Colon (tissue), 2 donors: Measurements from ENCODE around the gene PRKD2.
"Not testable (repeated sequence)": the region's sequence is repeated elsewhere in the genome, so short reads cannot be mapped to it uniquely, and the experiment has no call there.

Experiments
- FAIRE-seq: peaks from 2 replicates; lab custom pipeline; 2012; peaks lifted over from hg19 to GRCh38; lab: Jason Lieb, UNC
- donor health status: control.
- donor health status: control.

The PRKD2 gene

DNA sequence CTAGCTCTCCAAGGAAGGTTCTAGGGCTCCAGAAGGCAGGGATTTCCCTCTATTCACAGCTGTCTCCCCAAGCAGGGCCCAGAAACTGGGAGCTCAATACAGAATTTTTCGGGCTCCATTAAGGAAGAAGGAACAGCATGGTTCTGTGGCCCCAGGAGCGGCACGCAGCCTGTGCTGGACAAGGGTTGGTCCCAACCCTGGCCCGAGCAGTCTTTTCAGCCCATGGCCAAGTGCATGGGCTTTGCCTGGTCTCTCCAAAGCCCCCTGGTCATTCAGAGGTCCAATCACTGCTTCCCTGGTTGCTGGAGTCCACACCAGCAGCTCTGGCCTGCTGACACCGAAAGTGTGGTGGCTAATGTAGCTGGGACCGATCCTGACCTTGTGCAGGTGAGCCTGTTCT is 6.6 kb upstream of the PRKD2 start:
- no peak for FAIRE-seq

GRCh38 chr19:46723023-46723461 is 6.1 kb upstream of the PRKD2 start:
- FAIRE-seq: no peak

GRCh38 chr19:46722421-46723022 is 5.6 kb upstream of the PRKD2 start:
- no peak for FAIRE-seq

DNA sequence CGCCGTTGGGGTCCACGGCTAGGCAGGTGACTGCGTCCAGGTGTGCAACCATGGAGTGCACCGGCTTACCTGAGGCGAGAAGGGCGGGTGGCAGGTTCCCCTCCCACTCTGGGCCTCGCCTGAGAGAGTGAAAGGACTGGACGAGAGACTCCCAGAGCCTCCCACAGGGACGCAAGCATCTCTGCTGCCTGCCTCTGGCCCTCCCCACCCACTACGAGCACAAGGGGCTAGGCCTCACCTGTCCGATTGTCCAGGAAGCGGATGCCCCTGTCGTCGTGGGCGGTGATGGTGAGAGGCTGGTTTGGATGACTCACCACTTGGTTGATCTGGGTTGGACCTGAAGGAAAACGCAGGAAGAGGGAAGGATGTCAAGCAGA is 5.1 kb upstream of the PRKD2 start:
- no peak for FAIRE-seq

- no peak for FAIRE-seq
Measured at GRCh38 chr19:46721269-46722003, 4.5 kb upstream of the PRKD2 start.

DNA sequence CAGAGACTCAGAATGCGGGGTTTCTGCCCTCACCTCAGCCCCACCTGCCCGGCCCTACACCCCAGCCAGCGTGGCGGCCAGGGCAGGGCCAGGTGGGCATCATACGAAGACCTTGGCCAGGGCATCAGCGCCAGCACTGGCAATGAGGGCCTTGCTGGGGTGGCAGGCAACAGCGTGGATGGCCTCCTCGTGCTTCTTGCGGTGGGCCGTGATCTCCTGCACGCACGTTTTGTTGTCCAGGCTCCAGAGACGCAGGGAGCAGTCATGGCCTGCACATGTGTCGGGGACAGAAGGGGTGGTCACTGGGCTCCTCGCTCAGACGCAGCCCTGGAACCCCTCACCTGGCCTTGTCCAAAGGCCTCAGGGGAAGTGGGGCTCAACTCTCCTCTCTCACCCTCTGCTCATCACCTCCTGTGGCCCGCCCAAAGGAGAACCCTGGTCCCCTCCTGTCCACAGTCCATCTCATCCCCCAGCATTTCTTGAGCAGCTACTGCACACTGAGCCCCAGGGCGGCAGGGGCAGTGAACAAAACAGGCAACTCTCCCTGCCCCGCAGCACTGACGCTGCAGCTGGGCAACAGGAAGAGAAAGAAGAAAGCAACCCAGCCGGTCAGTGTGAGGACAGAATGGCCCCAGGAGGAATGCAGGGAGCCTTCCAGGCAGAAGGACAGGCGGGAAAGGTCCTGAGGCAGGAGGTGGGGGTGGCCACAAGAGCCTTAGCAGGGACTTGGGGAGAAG is 3.8 kb upstream of the PRKD2 start:
- no peak for FAIRE-seq

- no peak for FAIRE-seq
Measured at GRCh38 chr19:46719629-46720502, 3.0 kb upstream of the PRKD2 start.

DNA sequence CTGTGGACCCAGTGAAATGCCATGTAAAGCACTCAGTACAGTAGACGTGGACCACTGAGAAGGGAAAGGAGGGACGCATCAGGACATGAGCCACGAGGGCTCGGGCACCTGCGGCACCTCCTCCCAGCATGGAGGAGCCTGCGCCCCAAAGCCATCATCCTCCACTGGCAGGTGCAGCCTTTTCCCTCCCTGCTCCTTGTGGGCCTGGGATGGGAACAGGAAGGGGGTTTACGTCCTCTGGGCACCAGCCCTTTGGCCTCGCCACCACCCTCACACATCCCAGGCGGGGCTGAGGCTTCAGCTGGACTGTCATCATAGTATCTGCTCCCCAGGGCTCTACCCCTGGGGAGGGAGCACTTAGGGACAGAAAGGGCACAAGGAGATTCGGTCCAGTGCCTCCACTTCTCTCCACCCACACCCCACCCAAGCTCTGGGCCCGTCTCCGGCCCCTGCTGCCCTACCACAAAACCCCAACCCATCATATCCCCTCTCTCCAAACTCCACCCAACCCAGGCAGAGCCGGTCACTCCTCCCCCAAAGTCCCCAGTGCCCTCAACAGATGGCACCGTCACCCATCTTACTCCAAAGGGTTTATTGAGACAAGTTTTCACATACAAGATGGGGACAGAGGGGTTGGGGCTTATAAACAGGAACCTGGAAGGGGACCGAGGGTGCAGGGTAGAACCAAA is 2.2 kb upstream of the PRKD2 start:
- no peak for FAIRE-seq

- FAIRE-seq: no peak
Measured at GRCh38 chr19:46718157-46718933, 1.4 kb upstream of the PRKD2 start.

- FAIRE-seq: no peak
Measured at GRCh38 chr19:46717716-46718143, 816 bp upstream of the PRKD2 start.

GRCh38 chr19:46716672-46717033 is 261 bp downstream of the PRKD2 start:
- no peak for FAIRE-seq

DNA sequence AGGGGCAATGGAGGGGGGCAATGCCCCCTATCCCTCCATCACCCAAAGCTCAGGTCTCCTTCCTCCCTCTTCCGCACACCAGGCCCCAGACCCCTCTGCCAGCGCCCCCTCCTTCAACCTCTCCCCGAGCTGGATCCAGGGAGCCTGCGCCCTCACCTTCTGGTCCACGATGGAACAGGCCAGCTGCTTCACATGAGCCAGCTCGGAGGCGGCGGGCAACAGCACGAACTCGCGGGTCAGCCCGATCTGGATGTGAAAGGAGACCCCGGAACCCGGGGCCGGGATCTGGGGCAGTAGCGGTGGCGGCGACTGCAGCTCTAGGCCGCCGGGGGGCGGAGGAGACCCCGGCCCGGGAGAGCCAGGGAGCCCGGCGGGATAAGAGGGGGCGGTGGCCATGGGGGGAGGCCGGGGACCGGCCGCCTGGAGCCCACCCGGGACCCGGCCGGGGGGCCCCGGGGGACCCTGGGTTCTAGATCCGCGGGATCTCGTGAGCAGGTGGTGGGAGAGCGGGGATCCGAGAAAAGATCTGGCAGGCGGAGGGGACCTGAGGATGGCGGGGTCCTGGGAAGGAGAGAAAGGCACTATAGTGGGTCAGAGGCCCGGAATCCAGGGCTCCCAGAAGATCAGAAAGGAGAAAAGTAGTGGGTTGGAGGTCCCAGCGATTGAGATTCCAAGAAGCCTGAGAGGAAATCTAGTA is 791 bp downstream of the PRKD2 start:
- no peak for FAIRE-seq

DNA sequence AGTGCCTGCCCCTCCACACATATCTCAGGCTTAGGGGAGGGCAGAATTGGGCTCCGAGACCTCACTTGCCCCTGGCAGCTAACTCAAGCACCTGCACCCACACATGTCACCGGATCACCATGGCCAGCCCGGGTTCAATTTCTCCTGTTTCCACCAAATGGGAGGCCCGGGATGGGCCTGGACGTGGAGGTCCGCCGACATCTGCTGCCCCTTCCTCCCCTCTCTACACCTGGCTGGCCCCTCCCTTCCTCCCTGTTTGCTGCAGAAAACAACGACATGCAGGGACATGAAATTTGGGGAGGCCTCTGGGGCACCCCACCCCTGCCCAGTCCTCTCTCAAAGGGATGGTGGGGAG is 1.3 kb downstream of the PRKD2 start:
- no peak for FAIRE-seq

DNA sequence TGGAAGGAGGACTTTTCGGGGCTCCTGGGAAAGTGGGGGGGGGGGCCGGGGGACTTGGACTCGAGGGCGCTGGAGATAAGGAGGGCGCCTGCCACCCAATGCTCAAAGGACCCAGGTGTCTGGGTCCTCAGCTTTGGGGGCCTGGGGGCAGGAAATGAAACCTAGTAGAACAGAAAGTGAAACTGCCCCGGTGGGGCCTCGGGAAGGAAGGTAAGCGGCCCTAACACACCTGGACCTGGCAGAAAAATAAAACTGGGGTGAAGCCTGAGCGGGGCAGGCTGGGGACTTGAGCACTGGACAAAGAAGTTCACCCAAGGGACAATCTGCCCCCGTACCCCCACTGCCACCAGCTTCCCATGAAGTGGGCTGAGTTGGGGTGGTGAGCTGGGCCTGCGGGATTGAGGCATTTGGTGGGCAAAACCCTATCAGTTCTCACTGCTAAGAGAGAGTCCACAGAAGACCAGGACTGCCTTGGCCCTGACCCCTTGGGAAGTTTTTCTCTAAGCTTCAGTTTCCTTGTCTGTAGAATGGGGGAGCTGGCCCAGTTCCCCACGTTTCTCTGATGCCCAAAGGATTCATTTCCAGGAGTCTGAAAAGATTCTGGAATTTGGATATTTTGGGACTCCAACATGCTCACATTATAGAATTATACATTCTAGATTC is 2.3 kb downstream of the PRKD2 start:
- no peak for FAIRE-seq

- FAIRE-seq: no peak
Measured at GRCh38 chr19:46713781-46714443, 3.0 kb downstream of the PRKD2 start.

- FAIRE-seq: not testable (repeated sequence)
Measured at GRCh38 chr19:46712768-46713338, 4.1 kb downstream of the PRKD2 start.

- no peak for FAIRE-seq
Measured at GRCh38 chr19:46710687-46711086, 6.2 kb downstream of the PRKD2 start.

DNA sequence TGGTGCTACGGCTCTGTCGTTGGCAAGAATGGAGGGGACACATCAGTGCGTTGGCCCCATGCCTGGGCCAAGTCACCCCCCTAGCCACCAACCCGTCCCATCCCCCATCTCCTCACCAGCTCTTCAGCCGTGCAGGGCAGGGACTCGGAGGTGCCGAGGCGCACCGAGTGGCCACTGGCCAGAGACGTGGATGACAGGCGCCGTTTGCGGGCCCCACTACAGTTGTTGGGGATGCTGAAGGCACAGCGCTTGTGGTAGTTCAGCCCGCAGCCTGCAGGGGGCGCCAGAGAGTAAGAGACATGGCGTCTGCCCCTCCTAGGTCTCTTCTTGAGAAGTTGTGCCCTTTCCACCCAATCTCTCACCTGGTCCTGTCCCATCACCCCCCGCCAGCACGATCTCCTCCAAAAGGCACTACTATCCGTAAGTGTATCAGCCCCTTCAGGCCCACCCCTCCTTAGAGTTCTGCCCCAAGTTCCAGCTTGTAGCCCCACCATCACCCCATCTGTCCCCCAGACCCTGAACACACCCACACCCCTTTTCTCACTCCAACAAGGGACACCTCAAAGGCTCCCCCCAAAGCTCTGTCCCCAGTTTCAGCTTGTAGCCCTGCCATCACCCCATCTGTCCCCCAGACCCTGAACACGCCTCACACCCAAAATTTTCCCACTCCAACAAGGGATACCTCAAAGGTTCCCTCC is 12.4 kb downstream of the PRKD2 start:
- FAIRE-seq: no peak
